Testis (tissue), 3 donors: ENCODE measurements around the gene TMEM151B. TPM values are rescaled to one million over a fixed set of nuclear protein-coding genes. Genes with fewer than 3 reads are reported as not detected.

Experiments
- DNase-seq: peaks from one replicate; pipeline ENCODE4 v3.0.0-alpha.2; 2019
- H3K27ac ChIP-seq, 2 donors: fragments of 200-600 bp; sonication (generic); one replicate each; pipeline ENCODE4 v1.5.1; 2019
- H3K27me3 ChIP-seq: fragments of 200-600 bp; sonication (generic); one replicate; pipeline ENCODE4 v1.5.1; 2019
- H3K36me3 ChIP-seq: fragments of 200-600 bp; sonication (generic); one replicate; pipeline ENCODE4 v1.5.1; 2017; ENCODE audit warnings: low read depth; ENCODE audit errors: missing control alignments
- H3K4me1 ChIP-seq: fragments of 200-600 bp; sonication (generic); one replicate; pipeline ENCODE4 v1.5.1; 2019
- H3K4me3 ChIP-seq, 2 donors: fragments of 200-600 bp; sonication (generic); one replicate each; pipeline ENCODE4 v1.5.1; 2017 to 2019
- H3K9me3 ChIP-seq: fragments of 200-600 bp; sonication (generic); one replicate; pipeline ENCODE4 v1.5.1; 2017
- POLR2A ChIP-seq: fragments of 450-650 bp; IDR thresholded peaks from one replicate; pipeline ENCODE4 v1.6.1; 2017; ENCODE audit warnings: antibody characterized with exemption, mild to moderate bottlenecking, moderate library complexity
- WGBS, 2 donors: methylation state at CpG; one replicate each; pipeline ENCODE4 v1.1.5; 2018; 5-methylcytosine and 5-hydroxymethylcytosine counted together
- intact Hi-C: fragments of 100-400 bp; cut with DNase I; formaldehyde crosslinking; loops from one replicate; pipeline ENCODE4 v1.15.1; 2023; ENCODE audit warnings: low total_unique reads
- polyA plus RNA-seq: library from polyadenylated mRNA; stranded (reverse); fragments of 350-450 nt; fragmentation: Illumina TruSeq; extraction: RNeasy Lipid Tissue Mini Kit (QIAGEN cat#74804); gene quantifications from one replicate; pipeline ENCODE4 v1.2.3, GENCODE V29; 2014; ENCODE audit warnings: low read depth, low replicate concordance; ENCODE audit not compliant: insufficient read depth
- total RNA-seq, 2 donors: library from RNA; depleted of rRNA; stranded (reverse); fragments of >200 nt; gene quantifications; one replicate each; pipeline ENCODE4 v1.2.3, GENCODE V29; 2016
- TF ChIP-seq, protein P1 (sequence below), 3 experiments: fragments of 450-650 bp in 2 of 3; fragments of 200-600 bp in 1 of 3; sonication (generic) in 1 of 3; IDR thresholded peaks; one replicate each; pipeline ENCODE4 v1.5.1; 2016 to 2019; ENCODE audit warnings: antibody characterized with exemption in 3 of 3, mild to moderate bottlenecking in 2 of 3, moderate library complexity in 1 of 3

Gene TMEM151B
- total and polyA plus RNA-seq, 3 donors from 2014 or later: 1.3 to 2.8 (median 1.6) TPM

- no peak for DNase-seq
- no peaks in the 10 kb centered on the region for H3K36me3 ChIP-seq
- no peaks in the 10 kb centered on the region for H3K9me3 ChIP-seq
- intact Hi-C loops: no loop called here
- H3K27ac ChIP-seq: no peak overlapping the region
- 84 to 92% methylated on average over 7 to 8 of the region's 8 CpGs for WGBS, 2 donors
- TF ChIP-seq, protein P1, sequence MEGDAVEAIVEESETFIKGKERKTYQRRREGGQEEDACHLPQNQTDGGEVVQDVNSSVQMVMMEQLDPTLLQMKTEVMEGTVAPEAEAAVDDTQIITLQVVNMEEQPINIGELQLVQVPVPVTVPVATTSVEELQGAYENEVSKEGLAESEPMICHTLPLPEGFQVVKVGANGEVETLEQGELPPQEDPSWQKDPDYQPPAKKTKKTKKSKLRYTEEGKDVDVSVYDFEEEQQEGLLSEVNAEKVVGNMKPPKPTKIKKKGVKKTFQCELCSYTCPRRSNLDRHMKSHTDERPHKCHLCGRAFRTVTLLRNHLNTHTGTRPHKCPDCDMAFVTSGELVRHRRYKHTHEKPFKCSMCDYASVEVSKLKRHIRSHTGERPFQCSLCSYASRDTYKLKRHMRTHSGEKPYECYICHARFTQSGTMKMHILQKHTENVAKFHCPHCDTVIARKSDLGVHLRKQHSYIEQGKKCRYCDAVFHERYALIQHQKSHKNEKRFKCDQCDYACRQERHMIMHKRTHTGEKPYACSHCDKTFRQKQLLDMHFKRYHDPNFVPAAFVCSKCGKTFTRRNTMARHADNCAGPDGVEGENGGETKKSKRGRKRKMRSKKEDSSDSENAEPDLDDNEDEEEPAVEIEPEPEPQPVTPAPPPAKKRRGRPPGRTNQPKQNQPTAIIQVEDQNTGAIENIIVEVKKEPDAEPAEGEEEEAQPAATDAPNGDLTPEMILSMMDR (IDR thresholded peaks at IDR 0.05): no peak
- TF ChIP-seq POLR2A: no peak
- no peaks in the 10 kb centered on the region for H3K4me1 ChIP-seq
- H3K4me3 ChIP-seq: no peak overlapping the region
- H3K27me3 ChIP-seq: no peaks in the 10 kb centered on the region
Observed at GRCh38 chr6:44306710-44307109, 36.5 kb downstream of the TMEM151B start.

- no peaks in the 10 kb centered on the region for H3K36me3 ChIP-seq
- no peaks in the 10 kb centered on the region for H3K9me3 ChIP-seq
- intact Hi-C loops: no loop called here
- TF ChIP-seq, protein P1 (IDR thresholded peaks at IDR 0.05): no peak
- no peak for TF ChIP-seq POLR2A
- no peaks in the 10 kb centered on the region for H3K27me3 ChIP-seq
- no peak overlapping the region for H3K27ac ChIP-seq
- H3K4me3 ChIP-seq: no peak overlapping the region
- DNase-seq: no peak
- WGBS, 2 donors: 90 to 92% methylated on average over 8 to 10 of the region's 10 CpGs
- peaks cover 3% of the 10 kb centered on the region for H3K4me1 ChIP-seq
Observed at GRCh38 chr6:44307217-44307616, 37.0 kb downstream of the TMEM151B start.

DNA sequence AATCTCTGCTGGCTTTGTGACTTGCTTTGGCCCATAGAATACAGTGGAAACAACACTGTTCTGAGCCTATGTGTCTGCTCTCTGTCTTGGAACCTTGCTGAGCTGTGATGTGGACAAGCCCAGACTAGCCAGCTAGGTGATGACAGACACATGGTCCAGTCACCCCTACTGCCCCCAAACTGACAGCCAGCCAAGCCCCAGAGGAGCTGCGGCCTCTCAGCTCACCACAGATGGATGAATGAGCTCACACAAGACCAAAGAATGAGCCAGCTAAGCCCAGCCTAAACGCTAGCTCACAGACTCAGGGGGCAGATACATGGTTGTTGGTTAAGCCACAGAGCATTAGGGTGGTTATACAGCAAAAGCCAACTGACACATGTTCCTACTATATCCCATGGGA lies 38.8 kb downstream of the TMEM151B start:
- Histone ChIP-seq H3K9me3 (no peaks in the 10 kb centered on the region), H3K27me3 (no peaks in the 10 kb centered on the region), H3K36me3 (no peaks in the 10 kb centered on the region), H3K27ac (no peak overlapping the region), H3K4me3 (no peak overlapping the region), H3K4me1 (peaks cover 7% of the 10 kb centered on the region)
- intact Hi-C loops: no loop called here
- DNase-seq: no peak
- no peak for TF ChIP-seq POLR2A
- TF ChIP-seq, protein P1 (IDR thresholded peaks at IDR 0.05): no peak
- 94 to 95% methylated on average over 2 of the region's 2 CpGs for WGBS, 2 donors

DNA sequence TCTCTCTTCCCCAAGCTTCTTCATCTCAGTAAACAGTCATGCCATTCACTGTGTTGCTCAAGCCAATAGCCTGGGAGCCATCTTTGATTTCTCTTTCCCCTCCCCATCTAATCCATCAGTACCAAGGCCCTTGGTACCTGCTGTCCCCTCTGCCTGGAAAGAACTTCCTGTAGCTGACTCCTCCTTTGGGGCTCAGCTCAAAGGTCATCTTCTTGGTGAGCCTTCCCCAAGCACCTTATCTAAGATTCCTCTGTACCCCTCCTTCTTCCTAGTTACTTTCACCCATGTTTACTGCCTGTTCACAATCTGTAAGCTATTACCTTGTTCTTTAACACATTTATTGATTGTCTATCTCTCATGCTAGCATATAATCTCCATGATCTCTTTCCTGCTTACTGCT lies 39.4 kb downstream of the TMEM151B start:
- no peaks in the 10 kb centered on the region for H3K9me3 ChIP-seq
- H3K4me1 ChIP-seq: peaks cover 7% of the 10 kb centered on the region
- no peaks in the 10 kb centered on the region for H3K36me3 ChIP-seq
- H3K27me3 ChIP-seq: no peaks in the 10 kb centered on the region
- H3K4me3 ChIP-seq: no peak overlapping the region
- TF ChIP-seq, protein P1 (IDR thresholded peaks at IDR 0.05): no peak
- TF ChIP-seq POLR2A: no peak
- no peak overlapping the region for H3K27ac ChIP-seq
- intact Hi-C loops: no loop called here
- DNase-seq: no peak

DNA sequence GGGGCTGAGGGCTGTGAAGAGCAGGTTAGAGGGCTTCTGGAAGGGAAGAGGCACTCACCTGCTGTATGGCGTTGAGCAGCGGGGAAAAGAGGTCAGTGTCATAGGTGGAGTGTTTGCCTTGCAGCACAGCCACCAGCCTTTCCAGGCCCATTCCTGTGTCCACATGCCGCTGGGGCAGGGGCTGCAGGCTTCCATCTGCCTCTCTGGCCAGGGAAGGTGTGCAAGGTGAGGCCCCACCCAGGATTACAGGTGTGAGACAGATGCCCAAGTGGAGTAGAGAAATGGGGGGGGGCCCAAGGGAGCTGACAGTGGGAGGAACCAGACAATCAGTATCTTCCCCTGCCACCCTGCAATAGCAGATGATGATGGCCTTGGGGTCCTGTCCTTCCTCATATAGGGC lies 40.0 kb downstream of the TMEM151B start:
- peaks cover 7% of the 10 kb centered on the region for H3K4me1 ChIP-seq
- intact Hi-C loops: no loop called here
- no peak overlapping the region for H3K4me3 ChIP-seq
- H3K9me3 ChIP-seq: no peaks in the 10 kb centered on the region
- no peaks in the 10 kb centered on the region for H3K27me3 ChIP-seq
- WGBS, 2 donors: 89 to 98% methylated on average over 3 of the region's 3 CpGs
- TF ChIP-seq POLR2A: no peak
- TF ChIP-seq, protein P1 (IDR thresholded peaks at IDR 0.05): no peak
- DNase-seq: no peak
- no peak overlapping the region for H3K27ac ChIP-seq
- no peaks in the 10 kb centered on the region for H3K36me3 ChIP-seq
